Mucosa of stomach (tissue), 1 donor: ENCODE measurements around the gene TMEM135.

Experiments
- H3K27me3 ChIP-seq: one replicate; pipeline ENCODE4 v1.7.0; 2013; ENCODE audit warnings: mild to moderate bottlenecking, low read length; ENCODE audit not compliant: control insufficient read depth, insufficient read depth
- H3K36me3 ChIP-seq: one replicate; pipeline ENCODE4 v1.7.0; 2013; ENCODE audit warnings: low read length; ENCODE audit not compliant: control insufficient read depth, insufficient read depth
- H3K4me1 ChIP-seq: one replicate; pipeline ENCODE4 v1.7.0; 2013; ENCODE audit warnings: mild to moderate bottlenecking, low read length; ENCODE audit not compliant: control insufficient read depth, insufficient read depth
- H3K4me3 ChIP-seq: one replicate; pipeline ENCODE4 v1.7.0; 2013; ENCODE audit warnings: low read length
- H3K9ac ChIP-seq: one replicate; pipeline ENCODE4 v1.7.0; 2013; ENCODE audit warnings: mild to moderate bottlenecking, low read length, moderate library complexity
- H3K9me3 ChIP-seq: one replicate; pipeline ENCODE4 v1.7.0; 2013; ENCODE audit warnings: mild to moderate bottlenecking, low read length, moderate library complexity; ENCODE audit not compliant: control insufficient read depth
- donor health status: Pancreatic carcinoma.

TMEM135 gene

GRCh38 chr11:87338046-87338639, 300.4 kb downstream of the TMEM135 start:
- no peaks in the 10 kb centered on the region for H3K9me3 ChIP-seq
- H3K9ac ChIP-seq: no peak overlapping the region
- no peak overlapping the region for H3K4me3 ChIP-seq
- H3K27me3 ChIP-seq: no peaks in the 10 kb centered on the region
- H3K36me3 ChIP-seq: no peaks in the 10 kb centered on the region
- H3K4me1 ChIP-seq: no peaks in the 10 kb centered on the region

DNA sequence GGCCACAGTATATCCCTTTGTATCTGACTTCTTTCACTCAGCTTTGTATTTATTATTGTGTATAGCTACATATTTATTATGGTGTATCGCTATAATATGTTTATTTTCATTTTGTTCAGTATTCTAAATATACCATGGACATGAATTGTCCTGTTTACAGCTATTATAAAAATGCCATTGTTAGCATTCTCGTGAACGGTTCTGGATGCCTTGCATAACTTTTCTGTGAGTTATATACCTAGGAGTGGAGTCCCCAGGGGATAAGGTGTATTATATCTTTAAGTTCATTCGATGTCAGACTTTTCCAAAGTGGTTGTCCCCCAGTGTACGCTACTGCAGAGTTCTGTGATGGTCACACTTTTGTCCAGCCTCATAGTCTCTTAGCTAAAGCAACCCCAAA, 301.7 kb downstream of the TMEM135 start:
- Histone ChIP-seq H3K36me3 (no peaks in the 10 kb centered on the region), H3K4me1 (no peaks in the 10 kb centered on the region), H3K27me3 (no peaks in the 10 kb centered on the region), H3K4me3 (no peak overlapping the region), H3K9ac (no peak overlapping the region), H3K9me3 (no peaks in the 10 kb centered on the region)

- Histone ChIP-seq H3K4me1 (no peaks in the 10 kb centered on the region), H3K9me3 (no peaks in the 10 kb centered on the region), H3K9ac (no peak overlapping the region), H3K4me3 (no peak overlapping the region), H3K27me3 (no peaks in the 10 kb centered on the region), H3K36me3 (no peaks in the 10 kb centered on the region)
Observed at GRCh38 chr11:87347441-87347840, 309.7 kb downstream of the TMEM135 start.

GRCh38 chr11:87347854-87348253, 310.1 kb downstream of the TMEM135 start:
- Histone ChIP-seq H3K9me3 (no peaks in the 10 kb centered on the region), H3K4me3 (no peak overlapping the region), H3K4me1 (no peaks in the 10 kb centered on the region), H3K27me3 (no peaks in the 10 kb centered on the region), H3K9ac (no peak overlapping the region), H3K36me3 (no peaks in the 10 kb centered on the region)

DNA sequence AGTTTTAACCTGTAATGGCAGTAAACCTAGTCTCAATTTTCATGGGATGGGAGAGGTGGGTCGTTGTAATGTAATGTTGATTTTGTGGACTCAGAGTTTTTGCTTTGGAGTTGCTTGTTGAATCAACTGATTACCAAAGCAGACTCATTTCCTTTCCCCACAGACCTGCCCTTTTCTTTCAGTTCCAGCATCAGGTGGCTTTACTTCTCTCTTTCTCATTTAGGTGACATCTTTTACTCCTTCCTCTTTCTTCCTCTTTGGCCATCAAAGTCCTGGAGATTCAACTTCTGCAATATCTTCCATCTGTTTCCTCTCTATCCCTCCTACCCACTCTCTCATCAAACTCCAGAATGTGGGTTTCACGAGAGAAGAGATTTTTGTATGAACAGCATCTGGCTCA, 313.9 kb downstream of the TMEM135 start:
- H3K9ac ChIP-seq: no peak overlapping the region
- no peaks in the 10 kb centered on the region for H3K27me3 ChIP-seq
- no peak overlapping the region for H3K4me3 ChIP-seq

DNA sequence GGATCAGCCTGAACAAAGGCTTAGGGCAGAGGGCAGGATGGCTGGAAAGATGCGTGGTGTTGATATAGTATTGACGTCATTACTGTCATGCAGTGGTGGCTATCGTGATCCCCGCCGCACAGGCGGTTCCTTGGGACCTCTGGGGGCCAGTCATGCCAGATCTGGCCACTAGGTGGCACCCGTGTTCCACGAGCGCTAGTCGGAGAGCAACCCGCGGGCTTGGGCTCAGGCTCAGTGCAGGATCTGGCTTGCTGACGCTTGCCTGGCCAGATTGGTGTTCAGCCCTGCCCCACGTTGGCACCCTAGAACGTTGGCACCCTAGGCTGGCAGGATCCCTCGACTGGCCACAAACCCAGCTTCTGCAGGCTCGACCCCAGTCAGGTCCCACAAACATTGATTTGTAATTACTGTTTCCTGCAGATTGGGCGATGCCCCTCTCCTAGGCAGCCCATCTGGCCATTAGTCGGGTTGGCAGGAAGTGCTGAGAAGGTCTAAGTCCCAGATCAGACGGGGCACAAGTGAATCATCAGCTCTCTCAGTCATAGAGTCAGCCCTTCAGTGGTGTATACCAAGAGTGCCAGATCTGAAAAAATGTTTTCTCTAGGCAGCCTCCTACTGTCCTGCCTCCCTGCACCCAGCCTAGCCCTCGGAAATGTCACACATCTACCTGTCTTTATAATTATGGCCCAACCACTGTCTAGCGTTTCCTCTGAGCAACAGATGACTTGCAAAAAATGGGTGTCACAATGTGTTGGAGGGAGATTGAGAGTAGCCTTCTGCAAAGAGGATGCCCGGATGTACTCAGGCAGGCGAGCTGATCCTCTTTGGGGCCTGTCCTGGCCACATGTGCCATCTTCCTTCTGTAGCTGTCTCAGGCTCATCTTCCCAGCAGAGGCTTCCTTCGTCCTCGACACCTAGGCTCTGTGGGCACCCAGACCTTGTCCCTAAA, 315.3 kb downstream of the TMEM135 start:
- no peaks in the 10 kb centered on the region for H3K36me3 ChIP-seq
- no peak overlapping the region for H3K9ac ChIP-seq
- no peaks in the 10 kb centered on the region for H3K4me1 ChIP-seq
- no peaks in the 10 kb centered on the region for H3K27me3 ChIP-seq
- no peak overlapping the region for H3K4me3 ChIP-seq
- H3K9me3 ChIP-seq: no peaks in the 10 kb centered on the region

More for the DNA sequence above, 313.9 kb downstream of the TMEM135 start:
- no peaks in the 10 kb centered on the region for H3K4me1 ChIP-seq
- H3K36me3 ChIP-seq: no peaks in the 10 kb centered on the region
- H3K9me3 ChIP-seq: no peaks in the 10 kb centered on the region

DNA sequence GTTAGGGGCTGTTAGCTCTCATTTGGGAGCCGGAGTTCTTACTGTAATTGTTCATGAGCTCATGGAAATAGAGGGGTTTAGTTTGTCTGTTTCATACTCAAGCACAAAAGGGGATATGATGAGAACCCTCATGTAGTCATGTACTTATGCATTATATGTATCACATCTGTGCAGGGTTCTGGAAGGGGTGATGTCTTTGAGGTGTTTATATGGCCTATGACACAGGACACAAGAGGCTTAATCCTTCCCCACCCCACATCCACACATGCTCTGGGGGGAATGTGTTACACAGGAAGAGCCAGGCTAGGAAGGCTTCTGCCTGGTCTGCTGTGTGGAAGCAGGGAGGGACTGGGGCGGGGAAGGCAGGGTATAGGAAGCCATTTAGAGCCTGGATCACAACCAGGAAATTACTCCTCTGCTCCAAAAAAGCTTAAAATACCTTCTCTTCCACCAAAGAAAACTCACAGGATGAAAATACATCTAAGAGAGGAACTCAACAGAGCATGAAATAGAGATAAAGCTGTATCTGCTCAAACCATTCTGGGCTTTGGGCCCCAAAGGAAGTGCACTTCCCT, 316.1 kb downstream of the TMEM135 start:
- Histone ChIP-seq H3K36me3 (no peaks in the 10 kb centered on the region), H3K9me3 (no peaks in the 10 kb centered on the region), H3K4me1 (no peaks in the 10 kb centered on the region), H3K4me3 (no peak overlapping the region), H3K27me3 (no peaks in the 10 kb centered on the region), H3K9ac (no peak overlapping the region)

GRCh38 chr11:87355596-87355995, 317.9 kb downstream of the TMEM135 start:
- no peak overlapping the region for H3K9ac ChIP-seq
- no peaks in the 10 kb centered on the region for H3K27me3 ChIP-seq
- H3K9me3 ChIP-seq: no peaks in the 10 kb centered on the region
- H3K36me3 ChIP-seq: no peaks in the 10 kb centered on the region
- H3K4me3 ChIP-seq: no peak overlapping the region
- no peaks in the 10 kb centered on the region for H3K4me1 ChIP-seq

- H3K4me3 ChIP-seq: no peak overlapping the region
- H3K36me3 ChIP-seq: no peaks in the 10 kb centered on the region
- no peaks in the 10 kb centered on the region for H3K9me3 ChIP-seq
- H3K27me3 ChIP-seq: no peaks in the 10 kb centered on the region
- H3K9ac ChIP-seq: no peak overlapping the region
- no peaks in the 10 kb centered on the region for H3K4me1 ChIP-seq
Observed at GRCh38 chr11:87356428-87356827, 318.7 kb downstream of the TMEM135 start.

DNA sequence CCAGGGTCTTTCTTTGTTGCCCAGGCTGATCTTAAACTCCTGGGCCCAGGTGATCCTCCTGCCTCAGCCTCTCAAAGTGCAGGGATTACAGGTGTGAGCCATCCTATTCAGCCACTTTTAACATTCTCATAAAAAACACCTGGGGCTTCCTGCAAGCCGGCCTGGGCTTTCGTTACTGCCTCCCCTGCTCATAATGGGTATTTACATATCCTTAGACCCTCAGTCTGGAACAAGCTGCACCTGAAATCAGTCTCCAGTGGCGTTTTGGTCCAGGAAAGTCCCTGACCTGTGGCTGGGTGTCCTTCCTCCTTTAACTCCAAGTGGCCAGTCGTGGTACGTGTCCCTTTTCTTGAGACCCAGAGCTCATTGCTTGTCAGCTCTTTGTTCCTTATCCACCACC, 320.7 kb downstream of the TMEM135 start:
- no peak overlapping the region for H3K9ac ChIP-seq
- H3K4me1 ChIP-seq: no peaks in the 10 kb centered on the region
- no peaks in the 10 kb centered on the region for H3K36me3 ChIP-seq
- H3K9me3 ChIP-seq: no peaks in the 10 kb centered on the region
- no peaks in the 10 kb centered on the region for H3K27me3 ChIP-seq
- H3K4me3 ChIP-seq: no peak overlapping the region

- Histone ChIP-seq H3K27me3 (no peaks in the 10 kb centered on the region), H3K4me3 (no peak overlapping the region), H3K9ac (no peak overlapping the region)
Observed at GRCh38 chr11:87359401-87359800, 321.7 kb downstream of the TMEM135 start.

GRCh38 chr11:87361891-87362290, 324.2 kb downstream of the TMEM135 start:
- Histone ChIP-seq H3K4me1 (no peaks in the 10 kb centered on the region), H3K4me3 (no peak overlapping the region), H3K9me3 (no peaks in the 10 kb centered on the region), H3K27me3 (no peaks in the 10 kb centered on the region), H3K36me3 (no peaks in the 10 kb centered on the region), H3K9ac (no peak overlapping the region)

More at GRCh38 chr11:87359401-87359800, 321.7 kb downstream of the TMEM135 start:
- Histone ChIP-seq H3K9me3 (no peaks in the 10 kb centered on the region), H3K4me1 (no peaks in the 10 kb centered on the region), H3K36me3 (no peaks in the 10 kb centered on the region)
